OCI-LY1 (cell line): ENCODE measurements around the gene EBF3.

Experiments used
- EZH2 ChIP-seq: fragments of 200-600 bp; sonication (generic), shearing (Covaris generic); IDR thresholded peaks from 2 replicates; pipeline ENCODE4 v1.8.0; 2017; ENCODE audit warnings: borderline replicate concordance, mixed run types, mild to moderate bottlenecking, antibody characterized with exemption, low read length, moderate library complexity, mixed read lengths
- TF ChIP-seq, protein P1 (sequence below): fragments of 200-600 bp; sonication (generic), shearing (Covaris generic); IDR thresholded peaks from 2 replicates; pipeline ENCODE4 v1.5.1; 2017; ENCODE audit warnings: mild to moderate bottlenecking, antibody characterized with exemption, low read length, moderate library complexity, mixed read lengths

DNA sequence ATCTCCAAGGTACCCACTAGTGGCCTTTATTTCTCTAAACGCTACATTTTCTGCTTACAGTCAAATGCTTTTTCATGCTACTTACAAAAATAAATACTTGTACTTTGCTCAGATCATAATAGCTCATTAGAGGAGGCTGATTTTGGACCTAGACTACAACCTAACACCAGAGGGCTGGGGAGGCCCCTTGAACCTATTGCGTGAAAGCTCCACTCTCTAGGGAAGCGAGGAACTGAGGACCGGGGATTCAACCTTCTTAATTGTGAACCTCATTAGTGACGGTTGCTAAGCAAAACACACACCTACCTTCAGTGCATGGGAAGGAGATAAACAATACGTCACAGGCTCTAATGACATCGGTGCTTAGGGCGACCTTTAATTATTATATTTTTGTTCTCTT is 92.1 kb downstream of the EBF3 start:
- TF ChIP-seq, protein P1, sequence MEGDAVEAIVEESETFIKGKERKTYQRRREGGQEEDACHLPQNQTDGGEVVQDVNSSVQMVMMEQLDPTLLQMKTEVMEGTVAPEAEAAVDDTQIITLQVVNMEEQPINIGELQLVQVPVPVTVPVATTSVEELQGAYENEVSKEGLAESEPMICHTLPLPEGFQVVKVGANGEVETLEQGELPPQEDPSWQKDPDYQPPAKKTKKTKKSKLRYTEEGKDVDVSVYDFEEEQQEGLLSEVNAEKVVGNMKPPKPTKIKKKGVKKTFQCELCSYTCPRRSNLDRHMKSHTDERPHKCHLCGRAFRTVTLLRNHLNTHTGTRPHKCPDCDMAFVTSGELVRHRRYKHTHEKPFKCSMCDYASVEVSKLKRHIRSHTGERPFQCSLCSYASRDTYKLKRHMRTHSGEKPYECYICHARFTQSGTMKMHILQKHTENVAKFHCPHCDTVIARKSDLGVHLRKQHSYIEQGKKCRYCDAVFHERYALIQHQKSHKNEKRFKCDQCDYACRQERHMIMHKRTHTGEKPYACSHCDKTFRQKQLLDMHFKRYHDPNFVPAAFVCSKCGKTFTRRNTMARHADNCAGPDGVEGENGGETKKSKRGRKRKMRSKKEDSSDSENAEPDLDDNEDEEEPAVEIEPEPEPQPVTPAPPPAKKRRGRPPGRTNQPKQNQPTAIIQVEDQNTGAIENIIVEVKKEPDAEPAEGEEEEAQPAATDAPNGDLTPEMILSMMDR, result no peak
- no peak for TF ChIP-seq EZH2
